ENCODE results near the gene KCNN3. TPM values are rescaled to one million over a fixed set of nuclear protein-coding genes. Genes with fewer than 3 reads are reported as not detected.

Gene KCNN3
- total and polyA plus RNA-seq, 2 of the 13 experiments (the other 11 are each of a cell fraction or from before 2014, with no cell fraction given) = not detected

DNA sequence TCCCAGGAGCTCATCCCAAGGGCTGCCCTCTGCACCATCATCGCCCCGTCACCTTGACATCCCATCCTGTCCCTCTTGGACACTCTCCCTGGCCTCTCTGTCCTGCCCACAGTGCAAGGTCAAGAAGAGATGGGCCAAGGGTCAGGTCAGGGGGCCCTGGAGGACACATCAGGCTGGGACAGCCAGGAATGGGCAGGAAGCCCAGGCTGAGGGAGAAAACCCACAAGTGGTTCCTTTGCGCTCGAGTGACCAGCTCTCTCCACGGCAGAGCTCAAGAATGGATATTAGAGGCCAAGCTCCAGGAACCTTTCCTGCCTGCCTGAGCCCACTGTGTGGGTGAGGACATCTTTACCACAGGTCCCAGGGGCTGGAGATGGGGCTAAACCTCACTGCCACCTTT, 41.0 kb downstream of the KCNN3 start:
- no TSS peak for BruUV-seq (replicated peaks)
- H3K9me3 ChIP-seq (ENCODE audit: low read length) = no peaks in the 10 kb centered on the region
- no peak overlapping the region for H3K27ac ChIP-seq (ENCODE audit: extremely low read length, insufficient read depth, low read length)
- in situ Hi-C loops (cut with HindIII; ENCODE audit: extremely low pct_ligation_motif_present, low pct_unique_long_range_greater_than_20kb) (no loop called here), intact Hi-C loops (cut with micrococcal nuclease; ENCODE audit: unreplicated experiment) (no loop called here)
- ChIA-PET POLR2A (no interaction called here), CTCF (ENCODE audit: low intra/inter-chr PET ratio, low total read pairs) (no interaction called here)
- DNase-seq (ENCODE audit: low spot score) (no peak), ATAC-seq (no peak), FAIRE-seq (no peak)
- H3K9ac ChIP-seq (ENCODE audit: insufficient read depth, low read depth, low read length) = no peak overlapping the region
- no peak overlapping the region for H2AFZ ChIP-seq (ENCODE audit: low read length)
- no peak overlapping the region for H3K4me2 ChIP-seq (ENCODE audit: low read depth, low read length)
- no peaks in the 10 kb centered on the region for H3K4me1 ChIP-seq (ENCODE audit: insufficient read depth, low read length)
- WGBS (ENCODE audit: low lambda C conversion rate) = 56% methylated on average over 4 of the region's 5 CpGs
- H3K36me3 ChIP-seq (replicated peaks in 1 of 2; ENCODE audit: control insufficient read depth in 1 of 2, insufficient read depth in 2 of 2, low read length in 2 of 2) = no peaks in the 10 kb centered on the region
- H4K20me1 ChIP-seq (ENCODE audit: insufficient read depth, low read length) = no peaks in the 10 kb centered on the region
- peaks cover 0 to 37% of the 10 kb centered on the region in 2 experiments; a peak in 4 of 5 replicates for H3K27me3 ChIP-seq (ENCODE audit: control insufficient read depth in 1 of 2, insufficient read depth in 2 of 2, low read length in 2 of 2)
- no peaks in the 10 kb centered on the region for H3K79me2 ChIP-seq (ENCODE audit: insufficient read depth, low read length)
- H3K4me3 ChIP-seq (replicated peaks in 1 of 3; ENCODE audit: insufficient read depth in 1 of 3, low read depth in 2 of 3, low read length in 3 of 3) = no peak overlapping the region
- TF ChIP-seq RXRB (CRISPR knock-in tag; IDR thresholded peaks at IDR 0.05; ENCODE audit: borderline replicate concordance) (no peak), FIP1L1 (IDR thresholded peaks at IDR 0.05; ENCODE audit: borderline replicate concordance, insufficient read depth, low read depth, low read length) (no peak), SNAPC2 (CRISPR knock-in tag; IDR thresholded peaks at IDR 0.05) (no peak), SUZ12 (IDR thresholded peaks at IDR 0.05; ENCODE audit: low read depth, low read length) (no peak), SCMH1 (CRISPR knock-in tag; IDR thresholded peaks at IDR 0.05; ENCODE audit: borderline replicate concordance) (no peak), ZNF205 (CRISPR knock-in tag; IDR thresholded peaks at IDR 0.05) (no peak), EP300 (IDR thresholded peaks at IDR 0.05; ENCODE audit: low read depth in 2 of 2, low read length in 2 of 2) (no peak), EP300 (CRISPR knock-in tag; IDR thresholded peaks at IDR 0.05; ENCODE audit: borderline replicate concordance) (no peak), ZNF441 (CRISPR knock-in tag; IDR thresholded peaks at IDR 0.05; ENCODE audit: borderline replicate concordance) (no peak), PREB (CRISPR knock-in tag; IDR thresholded peaks at IDR 0.05) (no peak), RERE (CRISPR knock-in tag; IDR thresholded peaks at IDR 0.05; ENCODE audit: low read depth) (no peak), PRDM4 (CRISPR knock-in tag; IDR thresholded peaks at IDR 0.05; ENCODE audit: borderline replicate concordance) (no peak), HNRNPLL (IDR thresholded peaks at IDR 0.05; ENCODE audit: low read depth, low read length, poor library complexity, severe bottlenecking) (no peak)
- TF ChIP-seq, protein P1, sequence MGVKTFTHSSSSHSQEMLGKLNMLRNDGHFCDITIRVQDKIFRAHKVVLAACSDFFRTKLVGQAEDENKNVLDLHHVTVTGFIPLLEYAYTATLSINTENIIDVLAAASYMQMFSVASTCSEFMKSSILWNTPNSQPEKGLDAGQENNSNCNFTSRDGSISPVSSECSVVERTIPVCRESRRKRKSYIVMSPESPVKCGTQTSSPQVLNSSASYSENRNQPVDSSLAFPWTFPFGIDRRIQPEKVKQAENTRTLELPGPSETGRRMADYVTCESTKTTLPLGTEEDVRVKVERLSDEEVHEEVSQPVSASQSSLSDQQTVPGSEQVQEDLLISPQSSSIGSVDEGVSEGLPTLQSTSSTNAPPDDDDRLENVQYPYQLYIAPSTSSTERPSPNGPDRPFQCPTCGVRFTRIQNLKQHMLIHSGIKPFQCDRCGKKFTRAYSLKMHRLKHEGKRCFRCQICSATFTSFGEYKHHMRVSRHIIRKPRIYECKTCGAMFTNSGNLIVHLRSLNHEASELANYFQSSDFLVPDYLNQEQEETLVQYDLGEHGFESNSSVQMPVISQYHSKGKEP (CRISPR knock-in tag; IDR thresholded peaks at IDR 0.05) = no peak

Measured in HepG2 (cell line).